Activated CD8-positive, alpha-beta T cell treated with anti-CD3 and anti-CD28 coated beads for 36 hours (primary cell): ENCODE data around the gene EXPH5. TPM values are rescaled to one million over a fixed set of nuclear protein-coding genes. Genes with fewer than 3 reads are reported as not detected.

Experiments used
- ATAC-seq: fragments of 200-7000 bp; cut with Tn5 transposase; one replicate; pipeline ENCODE4 v1.10.0; 2021; ENCODE audit warnings: mild to moderate bottlenecking, moderate library complexity
- CTCF ChIA-PET: fragments of 350-600 bp; sonication (Branson Sonifier 250); formaldehyde crosslinking; loops from one replicate; lab custom pipeline; 2021; ENCODE audit warnings: antibody characterized with exemption; lab: Charles Lee
- POLR2A ChIA-PET: fragments of 350-600 bp; sonication (Branson Sonifier 250); formaldehyde crosslinking; loops from one replicate; lab custom pipeline; 2021; ENCODE audit warnings: antibody characterized with exemption; lab: Charles Lee
- DNase-seq: peaks from one replicate; pipeline ENCODE4 v3.0.0-alpha.2; 2020
- H3K27ac Mint-ChIP-seq: one replicate; pipeline ENCODE4 v1.8.0; 2021; ENCODE audit warnings: mild to moderate bottlenecking, mixed read lengths
- H3K27me3 Mint-ChIP-seq: one replicate; pipeline ENCODE4 v1.8.0; 2021; ENCODE audit warnings: mixed read lengths
- H3K36me3 Mint-ChIP-seq: one replicate; pipeline ENCODE4 v1.8.0; 2021; ENCODE audit warnings: low read depth, mixed read lengths
- H3K4me1 Mint-ChIP-seq: one replicate; pipeline ENCODE4 v1.8.0; 2021; ENCODE audit warnings: low read depth, mixed read lengths
- H3K4me3 Mint-ChIP-seq: one replicate; pipeline ENCODE4 v1.8.0; 2021; ENCODE audit warnings: mild to moderate bottlenecking, moderate library complexity, mixed read lengths
- H3K9me3 Mint-ChIP-seq: one replicate; pipeline ENCODE4 v1.8.0; 2021; ENCODE audit warnings: mixed read lengths
- intact Hi-C: fragments of 100-400 bp; cut with micrococcal nuclease; formaldehyde crosslinking; loops from one replicate; pipeline ENCODE4 v1.10.0; 2022
- total RNA-seq, 2 experiments: library from RNA; stranded (reverse); gene quantifications; one replicate each; pipeline ENCODE4 v1.2.3, GENCODE V29; 2021
- TF ChIP-seq, protein P1 (sequence below): fragments of 200-600 bp; IDR thresholded peaks from one replicate; pipeline ENCODE4 v1.8.0; 2022; ENCODE audit warnings: antibody characterized with exemption, mild to moderate bottlenecking

Gene EXPH5
- total RNA-seq, 2 experiments from 2014 or later: 2.9 to 4.1 TPM

DNA sequence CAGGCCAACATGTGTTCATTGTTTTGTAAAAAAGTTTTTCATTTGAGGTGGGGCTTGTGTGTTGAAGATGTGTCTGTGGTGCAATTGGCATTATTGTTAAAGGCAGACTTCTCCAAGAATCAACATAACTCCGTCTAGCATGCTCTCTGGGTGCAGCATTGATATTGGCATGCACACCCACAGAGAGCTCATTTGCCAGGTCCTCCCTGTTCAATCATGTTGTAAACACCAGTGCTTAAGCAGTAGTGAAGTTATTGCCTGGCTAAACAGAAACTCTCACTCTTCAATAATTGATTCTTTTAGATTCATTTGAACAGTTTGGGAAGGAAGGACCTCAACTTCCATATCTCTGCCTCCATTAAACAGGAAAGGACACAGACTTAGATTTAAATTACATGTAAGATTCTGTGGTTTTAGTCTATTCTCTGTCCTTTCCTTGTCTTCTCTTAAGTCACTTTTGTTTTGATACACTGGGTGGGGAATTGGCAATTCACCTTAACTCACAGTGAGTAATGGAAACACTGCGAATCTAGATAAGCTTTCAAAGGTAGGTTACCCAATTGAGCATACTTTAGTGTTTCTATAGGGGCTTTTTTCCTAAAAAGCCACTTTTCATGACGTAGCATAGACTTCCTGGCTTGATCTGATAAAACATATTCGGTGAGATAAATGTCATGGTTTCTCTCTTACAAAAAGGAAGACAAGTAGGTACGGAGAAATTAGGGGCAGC lies 30.8 kb upstream of the EXPH5 start:
- ATAC-seq (peak; percentile 71), DNase-seq (no peak)
- Mint-ChIP-seq H3K36me3 (no peaks in the 10 kb centered on the region), H3K9me3 (no peaks in the 10 kb centered on the region), H3K4me1 (peaks cover 23% of the 10 kb centered on the region), H3K27me3 (peaks cover 10% of the 10 kb centered on the region), H3K4me3 (no peak overlapping the region), H3K27ac (peak overlapping the region; percentile 11)
- ChIA-PET CTCF (no interaction called here), POLR2A (no interaction called here)
- intact Hi-C loops: loop anchor here (10.0 kb wide), 1 partner anchor 400 kb away; the partner anchor contains the start of genes ATM and NPAT
- TF ChIP-seq, protein P1, sequence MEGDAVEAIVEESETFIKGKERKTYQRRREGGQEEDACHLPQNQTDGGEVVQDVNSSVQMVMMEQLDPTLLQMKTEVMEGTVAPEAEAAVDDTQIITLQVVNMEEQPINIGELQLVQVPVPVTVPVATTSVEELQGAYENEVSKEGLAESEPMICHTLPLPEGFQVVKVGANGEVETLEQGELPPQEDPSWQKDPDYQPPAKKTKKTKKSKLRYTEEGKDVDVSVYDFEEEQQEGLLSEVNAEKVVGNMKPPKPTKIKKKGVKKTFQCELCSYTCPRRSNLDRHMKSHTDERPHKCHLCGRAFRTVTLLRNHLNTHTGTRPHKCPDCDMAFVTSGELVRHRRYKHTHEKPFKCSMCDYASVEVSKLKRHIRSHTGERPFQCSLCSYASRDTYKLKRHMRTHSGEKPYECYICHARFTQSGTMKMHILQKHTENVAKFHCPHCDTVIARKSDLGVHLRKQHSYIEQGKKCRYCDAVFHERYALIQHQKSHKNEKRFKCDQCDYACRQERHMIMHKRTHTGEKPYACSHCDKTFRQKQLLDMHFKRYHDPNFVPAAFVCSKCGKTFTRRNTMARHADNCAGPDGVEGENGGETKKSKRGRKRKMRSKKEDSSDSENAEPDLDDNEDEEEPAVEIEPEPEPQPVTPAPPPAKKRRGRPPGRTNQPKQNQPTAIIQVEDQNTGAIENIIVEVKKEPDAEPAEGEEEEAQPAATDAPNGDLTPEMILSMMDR: no peak

DNA sequence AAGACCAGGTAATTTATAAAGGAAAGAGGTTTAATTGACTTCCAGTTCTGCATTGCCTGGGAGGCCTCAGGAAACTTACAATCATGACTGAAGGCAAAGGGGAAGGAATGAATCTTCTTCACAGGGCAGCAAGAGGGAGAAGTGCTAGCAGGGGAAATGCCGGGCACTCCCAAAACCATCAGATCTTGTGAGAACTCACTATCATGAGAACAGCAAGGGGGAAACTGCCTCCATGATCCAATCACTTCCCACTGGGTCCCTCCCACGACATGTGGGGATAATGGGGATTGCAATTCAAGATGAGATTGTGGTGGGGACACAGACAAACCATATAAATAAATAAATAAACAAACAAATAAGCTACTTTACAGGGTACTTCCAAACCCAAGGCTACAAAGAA lies 28.8 kb upstream of the EXPH5 start:
- CTCF ChIA-PET: interaction anchor here (1.4 kb wide), 1 partner anchor 9 kb away, joined by 4 read pairs; no protein-coding TSS in a partner anchor
- no peak for ATAC-seq
- H3K9me3 Mint-ChIP-seq: no peaks in the 10 kb centered on the region
- no peak overlapping the region for H3K4me3 Mint-ChIP-seq
- H3K4me1 Mint-ChIP-seq: peaks cover 23% of the 10 kb centered on the region
- peaks cover 14% of the 10 kb centered on the region for H3K27me3 Mint-ChIP-seq
- H3K36me3 Mint-ChIP-seq: no peaks in the 10 kb centered on the region
- POLR2A ChIA-PET: no interaction called here
- H3K27ac Mint-ChIP-seq: no peak overlapping the region
- intact Hi-C loops: loop anchor here (10.0 kb wide), 1 partner anchor 398 kb away; the partner anchor contains the start of genes ATM and NPAT
- TF ChIP-seq, protein P1: no peak
- no peak for DNase-seq

DNA sequence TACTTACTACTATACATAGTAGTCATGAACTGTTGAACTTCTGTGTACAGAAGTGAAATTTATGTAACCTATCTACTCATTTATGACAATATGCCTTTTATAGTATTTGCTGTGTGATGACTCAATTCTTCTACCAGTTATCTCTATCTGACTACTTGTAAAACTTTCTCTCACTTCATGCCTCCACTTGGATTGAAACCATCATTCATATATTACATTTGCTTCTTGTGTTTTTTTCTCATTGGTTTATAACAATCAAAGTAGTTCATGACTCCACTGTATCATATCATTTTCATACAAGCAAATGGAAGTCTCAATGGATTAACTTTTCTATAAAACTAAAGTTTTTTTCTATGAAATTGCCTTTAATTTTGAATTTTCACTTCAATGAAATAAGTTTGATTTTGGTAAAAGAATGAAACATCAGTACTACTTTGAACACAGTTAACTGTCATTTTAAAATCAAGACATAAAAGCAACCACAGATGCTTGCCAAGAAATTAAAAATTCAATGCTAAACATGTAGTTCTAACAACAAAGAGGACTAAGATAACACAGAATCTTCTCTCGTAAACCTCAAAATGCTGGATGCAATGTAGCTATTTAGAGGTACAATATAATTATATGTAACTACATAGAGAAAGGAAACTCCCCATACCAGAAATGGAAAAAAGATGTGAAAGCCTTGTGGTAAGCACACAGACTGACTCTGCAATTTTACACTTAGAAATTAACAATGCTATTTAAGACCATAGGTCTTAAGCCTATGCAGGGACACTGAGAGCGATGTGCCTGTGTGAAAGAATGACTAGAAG lies 27.6 kb upstream of the EXPH5 start:
- intact Hi-C loops: loop anchor here (10.0 kb wide), 1 partner anchor 396 kb away; the partner anchor contains the start of genes ATM and NPAT
- TF ChIP-seq, protein P1: no peak
- Mint-ChIP-seq H3K27me3 (peaks cover 14% of the 10 kb centered on the region), H3K36me3 (no peaks in the 10 kb centered on the region), H3K4me3 (no peak overlapping the region), H3K27ac (no peak overlapping the region), H3K9me3 (no peaks in the 10 kb centered on the region), H3K4me1 (peaks cover 23% of the 10 kb centered on the region)
- ATAC-seq: peak; percentile 76
- no peak for DNase-seq
- ChIA-PET POLR2A (no interaction called here), CTCF (no interaction called here)

DNA sequence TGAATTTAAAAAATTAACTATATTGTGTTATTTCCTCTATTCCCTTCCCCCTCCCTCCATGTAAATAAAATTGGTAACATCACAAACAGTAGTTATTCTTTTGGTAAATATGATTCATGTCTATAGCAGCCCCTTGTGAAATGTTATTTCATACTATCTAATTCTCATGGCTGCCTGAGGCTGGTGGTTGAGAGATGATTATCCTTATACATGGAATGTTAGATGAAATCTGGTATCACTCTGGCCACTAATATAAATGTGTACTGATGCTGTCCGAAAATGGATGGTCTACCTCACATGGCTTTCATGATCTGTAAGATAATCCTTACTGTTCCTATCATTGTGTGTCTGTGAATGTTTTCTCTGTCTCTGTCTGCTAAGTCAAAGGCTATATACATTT lies 25.0 kb upstream of the EXPH5 start:
- Mint-ChIP-seq H3K4me1 (peaks cover 11% of the 10 kb centered on the region), H3K27me3 (peaks cover 13% of the 10 kb centered on the region), H3K4me3 (no peak overlapping the region), H3K36me3 (no peaks in the 10 kb centered on the region), H3K9me3 (no peaks in the 10 kb centered on the region), H3K27ac (no peak overlapping the region)
- POLR2A ChIA-PET: no interaction called here
- DNase-seq: no peak
- ATAC-seq: no peak
- CTCF ChIA-PET: no interaction called here
- TF ChIP-seq, protein P1: no peak
- intact Hi-C loops: no loop called here

DNA sequence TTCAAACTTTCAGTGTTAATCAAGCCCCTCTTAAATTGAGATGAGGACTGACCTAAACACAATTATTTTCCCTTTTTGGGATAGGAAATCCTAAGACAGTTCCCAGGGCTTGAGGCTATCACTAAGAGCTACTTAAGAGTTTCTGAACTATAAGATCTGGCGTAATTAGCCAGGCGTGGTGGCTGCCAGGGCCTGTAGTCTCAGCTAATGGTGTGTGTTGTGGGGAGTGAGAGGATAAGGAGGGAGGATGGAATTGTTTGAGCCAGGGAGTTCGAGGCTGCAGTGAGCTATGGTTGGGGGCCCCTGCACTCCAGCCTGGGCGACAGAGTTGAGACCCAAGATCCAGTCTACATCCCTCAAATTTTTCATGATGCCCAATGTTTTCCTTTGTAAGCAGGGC lies 23.5 kb upstream of the EXPH5 start:
- Mint-ChIP-seq H3K27me3 (peaks cover 13% of the 10 kb centered on the region), H3K9me3 (no peaks in the 10 kb centered on the region), H3K4me3 (no peak overlapping the region), H3K36me3 (no peaks in the 10 kb centered on the region), H3K27ac (no peak overlapping the region), H3K4me1 (peaks cover 11% of the 10 kb centered on the region)
- TF ChIP-seq, protein P1: no peak
- intact Hi-C loops: no loop called here
- ATAC-seq (no peak), DNase-seq (no peak)
- ChIA-PET POLR2A (no interaction called here), CTCF (interaction anchor here (1.4 to 1.5 kb wide), 2 partner anchors 13 to 28 kb away, joined by 3 to 4 read pairs; no protein-coding TSS in a partner anchor)
